ENCODE measurements around the gene KCNQ2. TPM values are rescaled to one million over a fixed set of nuclear protein-coding genes. Genes with fewer than 3 reads are reported as not detected.

Gene KCNQ2
- total RNA-seq, 1 experiment from 2014 or later = 86.5 TPM

- H3K9me3 ChIP-seq (ENCODE audit: control insufficient read depth in 1 of 2, insufficient read depth in 1 of 2, low read depth in 1 of 2, low read length in 2 of 2) = no peaks in the 10 kb centered on the region
- H2AFZ ChIP-seq (ENCODE audit: low read depth, low read length, poor library complexity, severe bottlenecking) = no peak overlapping the region
- ATAC-seq (no peak), DNase-seq (ENCODE audit: low read depth, low spot score) (no peak)
- no peaks in the 10 kb centered on the region for H3K27me3 ChIP-seq (ENCODE audit: insufficient read depth, low read length)
- no peaks in the 10 kb centered on the region for H4K20me1 ChIP-seq (ENCODE audit: insufficient read depth)
- BruUV-seq (replicated peaks) = no TSS peak
- ChIA-PET POLR2A (no interaction called here), CTCF (no interaction called here), RAD21 (ENCODE audit: low non-redundant PET in 1 of 2, low total read pairs in 2 of 2, uncharacterized antibody in 2 of 2, unreplicated experiment in 2 of 2) (no interaction called here)
- no peak overlapping the region for H3K4me2 ChIP-seq (ENCODE audit: low read length)
- intact Hi-C loops (cut with micrococcal nuclease) = no loop called here
- H3K36me3 ChIP-seq (ENCODE audit: control insufficient read depth in 1 of 2, insufficient read depth in 2 of 2, low read length in 2 of 2) = no peaks in the 10 kb centered on the region; a peak in 1 of 4 replicates
- H3K27ac ChIP-seq (ENCODE audit: low read depth, low read length) = no peak overlapping the region
- H3K9ac ChIP-seq (ENCODE audit: low read length) = no peak overlapping the region
- peaks cover 54% of the 10 kb centered on the region for H3K79me2 ChIP-seq (ENCODE audit: insufficient read depth, low read length)
- peaks cover 4 to 11% of the 10 kb centered on the region in 2 experiments; a peak in 2 of 4 replicates for H3K4me1 ChIP-seq (ENCODE audit: control insufficient read depth in 1 of 2, insufficient read depth in 2 of 2, low read length in 2 of 2)
- no peak overlapping the region for H3K4me3 ChIP-seq (replicated peaks in 1 of 2; ENCODE audit: low read depth in 1 of 2, low read length in 2 of 2)
- H3K9me2 ChIP-seq (ENCODE audit: insufficient read depth) = no peaks in the 10 kb centered on the region
- TF ChIP-seq REST (IDR thresholded peaks at IDR 0.05; ENCODE audit: low read depth) = peak; percentile 73
- no peak for TF ChIP-seq ELF1 (IDR thresholded peaks at IDR 0.05; ENCODE audit: borderline replicate concordance, low read depth)
Measured at GRCh38 chr20:63461104-63461763, 11.2 kb downstream of the KCNQ2 start.

GRCh38 chr20:63459070-63459380 is 13.4 kb downstream of the KCNQ2 start:
- ChIA-PET POLR2A (no interaction called here), CTCF (no interaction called here), RAD21 (ENCODE audit: low non-redundant PET in 1 of 2, low total read pairs in 2 of 2, uncharacterized antibody in 2 of 2, unreplicated experiment in 2 of 2) (no interaction called here)
- Histone ChIP-seq H4K20me1 (ENCODE audit: insufficient read depth) (no peaks in the 10 kb centered on the region), H3K9me3 (ENCODE audit: control insufficient read depth in 1 of 2, insufficient read depth in 1 of 2, low read depth in 1 of 2, low read length in 2 of 2) (no peaks in the 10 kb centered on the region), H3K9ac (ENCODE audit: low read length) (no peak overlapping the region), H3K4me1 (ENCODE audit: control insufficient read depth in 1 of 2, insufficient read depth in 2 of 2, low read length in 2 of 2) (peaks cover 3 to 7% of the 10 kb centered on the region in 2 experiments; a peak in 2 of 4 replicates), H3K4me3 (replicated peaks in 1 of 2; ENCODE audit: low read depth in 1 of 2, low read length in 2 of 2) (no peak overlapping the region), H3K79me2 (ENCODE audit: insufficient read depth, low read length) (peaks cover 56% of the 10 kb centered on the region), H2AFZ (ENCODE audit: low read depth, low read length, poor library complexity, severe bottlenecking) (no peak overlapping the region), H3K36me3 (ENCODE audit: control insufficient read depth in 1 of 2, insufficient read depth in 2 of 2, low read length in 2 of 2) (no peaks in the 10 kb centered on the region; a peak in 1 of 4 replicates), H3K4me2 (ENCODE audit: low read length) (no peak overlapping the region), H3K9me2 (ENCODE audit: insufficient read depth) (no peaks in the 10 kb centered on the region), H3K27ac (ENCODE audit: low read depth, low read length) (no peak overlapping the region), H3K27me3 (ENCODE audit: insufficient read depth, low read length) (no peaks in the 10 kb centered on the region)
- BruUV-seq (replicated peaks) = no TSS peak
- TF ChIP-seq CTCF (IDR thresholded peaks at IDR 0.05 in 2 of 3, conservative IDR thresholded peaks at IDR 0.05 in 1 of 3; ENCODE audit: borderline replicate concordance in 1 of 3, insufficient read depth in 1 of 3, low read depth in 2 of 3, low read length in 2 of 3) = no peak
- TF ChIP-seq MAX (IDR thresholded peaks at IDR 0.05) = no peak
- TF ChIP-seq EZH2phosphoT487 (IDR thresholded peaks at IDR 0.05; ENCODE audit: borderline replicate concordance) = no peak
- no peak for TF ChIP-seq ZNF274 (IDR thresholded peaks at IDR 0.05; ENCODE audit: low read depth, low read length)
- no peak for TF ChIP-seq ZBTB33 (IDR thresholded peaks at IDR 0.05; ENCODE audit: extremely low read depth, insufficient replicate concordance, low read length)
- no peak for TF ChIP-seq YY1 (IDR thresholded peaks at IDR 0.05; ENCODE audit: extremely low read depth, insufficient replicate concordance, low read depth, low read length)
- no peak for TF ChIP-seq FOSL1 (IDR thresholded peaks at IDR 0.05; ENCODE audit: low read depth)
- TF ChIP-seq SP1 (IDR thresholded peaks at IDR 0.05; ENCODE audit: low read depth) = no peak
- DNase-seq (ENCODE audit: low read depth, low spot score) = no peak
- intact Hi-C loops (cut with micrococcal nuclease) = no loop called here
- no peak for ATAC-seq

All from HCT116 (cell line).